Thyroid gland (tissue), 4 donors: ENCODE measurements around the gene ATG9A.
"Not testable (repeated sequence)": the region's sequence is repeated elsewhere in the genome, so short reads cannot be mapped to it uniquely, and the experiment has no call there.

Experiments
- CTCF ChIP-seq, 6 experiments: fragments of 200-600 bp in 3 of 6; fragments of 450-650 bp in 3 of 6; sonication (generic) in 3 of 6; IDR thresholded peaks; one replicate each; pipeline ENCODE4 v1.5.1; 2016 to 2019; ENCODE audit warnings: antibody characterized with exemption in 6 of 6, mild to moderate bottlenecking in 2 of 6, inconsistent platforms in 1 of 6, moderate library complexity in 1 of 6
- POLR2A ChIP-seq, 2 donors: fragments of 450-650 bp; IDR thresholded peaks; one replicate each; pipeline ENCODE4 v1.6.1; 2017; ENCODE audit warnings: antibody characterized with exemption in 2 of 2, mild to moderate bottlenecking in 2 of 2, moderate library complexity in 1 of 2

GRCh38 chr2:219200502-219201326 is 28.7 kb downstream of the ATG9A start:
- TF ChIP-seq CTCF, POLR2A (IDR thresholded peaks at IDR 0.05): not testable (repeated sequence)
